Ureter (tissue), 1 donor: Measurements from ENCODE around the gene SERPINH1. TPM values are rescaled to one million over a fixed set of nuclear protein-coding genes. Genes with fewer than 3 reads are reported as not detected.

Experiments used
- DNase-seq: peaks from one replicate; pipeline ENCODE4 v3.0.0-alpha.2; 2020; ENCODE audit warnings: low spot score
- total RNA-seq: library from RNA; stranded (reverse); gene quantifications from one replicate; pipeline ENCODE4 v1.2.4, GENCODE V29; 2023
- donor health status: DM: yes; HTN: yes; CAD: no.

SERPINH1 gene
- total RNA-seq, 1 donor from 2014 or later = 109 TPM

DNA sequence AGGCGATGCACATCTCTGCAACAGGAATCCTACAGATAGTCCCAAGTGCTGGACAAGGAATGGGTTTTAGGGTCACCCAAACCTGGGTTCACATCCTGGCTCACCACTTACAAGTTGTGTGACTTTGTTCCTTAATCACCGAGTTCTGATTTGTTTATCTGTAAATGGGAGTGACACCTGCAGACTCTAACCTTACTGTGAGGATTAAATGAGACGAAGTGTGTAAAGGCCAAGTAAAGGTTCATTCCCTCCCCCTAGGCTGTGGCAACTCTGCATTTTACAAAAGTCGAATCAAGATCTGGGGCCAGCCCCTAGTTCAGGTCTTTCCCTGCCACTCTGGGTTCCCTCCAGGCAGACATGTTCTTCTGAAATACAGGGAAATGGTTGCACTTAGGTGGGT is 34.9 kb downstream of the SERPINH1 start:
- DNase-seq = no peak

DNA sequence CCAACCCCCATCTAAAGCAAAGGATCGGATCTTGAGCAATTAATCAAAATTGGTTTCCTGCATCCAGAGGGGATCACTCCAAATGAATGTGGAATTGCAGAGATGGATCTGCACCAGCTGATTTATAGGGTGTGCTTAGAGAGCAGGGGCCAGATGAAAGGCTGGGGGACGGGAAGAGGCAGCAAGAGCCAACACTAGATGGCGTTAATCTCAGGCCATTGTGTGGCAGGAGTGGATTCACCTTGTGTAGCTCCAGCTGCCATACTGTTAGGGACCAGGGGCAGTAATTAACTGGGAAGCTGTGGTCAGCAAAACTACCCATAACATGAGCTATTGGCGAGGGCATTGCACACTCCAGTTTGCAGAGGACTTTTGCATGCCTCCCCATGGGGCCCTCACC is 35.6 kb downstream of the SERPINH1 start:
- DNase-seq = no peak

DNA sequence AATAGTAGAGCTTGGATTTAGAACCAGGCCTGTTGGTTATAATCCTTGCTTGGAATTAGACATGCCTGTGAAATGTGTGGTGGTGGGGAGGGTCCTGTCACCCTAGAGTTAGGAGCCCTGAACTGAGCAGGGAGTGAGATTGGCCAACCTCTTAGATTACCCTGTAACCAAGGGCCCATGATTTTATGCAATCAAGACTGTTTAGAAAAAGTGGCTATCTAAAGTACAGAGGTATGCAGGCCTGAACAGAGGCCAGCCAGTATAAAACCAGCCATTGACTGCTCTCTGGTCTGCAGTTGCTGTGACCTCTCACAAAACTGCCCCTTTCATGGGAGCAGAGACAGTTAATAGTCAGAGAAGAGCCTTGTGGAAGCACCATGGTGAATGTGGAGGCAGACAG is 36.2 kb downstream of the SERPINH1 start:
- no peak for DNase-seq

DNA sequence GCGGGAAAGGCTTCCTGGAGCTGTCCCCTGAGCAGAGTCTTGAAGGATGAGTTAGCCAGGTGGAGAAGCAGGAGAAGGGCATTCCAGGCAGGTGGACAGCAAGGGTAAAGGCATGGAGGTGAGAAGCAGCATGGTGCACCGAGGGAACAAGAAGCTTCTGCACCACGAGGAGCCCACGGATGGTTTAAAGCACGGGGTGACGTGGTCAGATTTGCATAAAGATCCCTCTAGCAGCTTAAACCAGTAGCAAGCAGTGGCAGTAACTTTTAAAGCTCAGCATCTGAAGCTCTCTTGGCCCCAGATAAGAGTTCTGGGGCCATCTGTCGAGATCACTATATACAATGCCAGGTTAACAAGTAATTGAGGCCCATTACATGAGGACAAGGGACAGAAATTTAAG is 36.8 kb downstream of the SERPINH1 start:
- no peak for DNase-seq

DNA sequence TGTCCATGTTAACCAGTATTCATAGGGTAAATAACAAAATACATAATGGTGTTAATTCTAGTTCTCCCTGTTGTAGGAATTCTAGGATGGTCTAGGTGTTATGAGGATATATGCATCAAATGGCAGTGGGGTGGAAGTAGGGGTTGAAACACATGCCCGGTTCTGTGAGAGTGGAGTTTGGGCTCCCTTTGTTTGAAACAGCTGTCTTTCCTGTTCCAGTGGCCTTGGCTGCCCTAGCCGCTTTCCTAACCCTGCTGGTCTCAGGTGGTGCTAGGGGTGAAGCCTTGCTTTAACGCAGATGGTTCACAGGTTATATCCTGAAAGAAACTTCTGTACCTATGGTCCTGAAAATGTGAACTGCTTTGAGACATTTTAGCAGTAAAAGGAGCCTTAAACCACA is 38.3 kb downstream of the SERPINH1 start:
- no peak for DNase-seq

DNA sequence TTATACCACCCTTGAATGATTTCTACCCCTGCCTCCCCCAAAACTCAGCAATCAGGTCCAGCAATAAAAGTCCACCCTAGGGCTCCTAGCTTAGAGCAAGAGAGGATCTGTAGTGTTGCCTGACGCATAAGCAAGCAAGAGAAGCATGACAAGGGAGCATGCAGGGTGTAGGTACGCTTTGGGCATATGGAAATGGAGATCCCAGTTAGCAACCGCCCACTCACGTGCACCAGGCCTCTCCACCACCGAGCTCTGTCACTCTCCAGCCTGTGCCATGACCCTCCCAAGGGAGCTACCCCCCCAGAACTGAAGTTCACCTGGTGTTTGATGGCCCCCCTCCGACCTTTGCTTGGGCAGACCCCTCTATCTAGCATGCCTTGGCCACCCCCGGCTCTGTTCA is 39.4 kb downstream of the SERPINH1 start:
- no peak for DNase-seq

DNA sequence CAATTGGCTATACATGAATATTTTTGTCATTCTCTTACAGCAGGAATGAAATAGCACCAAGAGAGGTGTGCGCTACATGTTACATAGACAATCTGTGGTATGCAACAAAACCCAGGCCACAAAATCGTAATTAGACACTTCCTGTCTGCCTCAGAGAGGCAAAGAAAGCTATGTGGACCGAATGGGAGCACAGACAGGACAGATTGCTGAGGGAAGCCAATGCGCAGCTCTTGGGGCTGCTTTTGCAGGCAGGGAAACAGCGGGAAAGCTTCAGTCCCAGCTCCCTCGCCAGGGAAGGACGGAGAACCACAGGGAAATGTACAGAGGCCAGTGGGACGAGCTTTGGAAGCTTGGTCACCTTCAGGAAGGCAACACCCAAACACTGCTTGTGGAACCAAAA is 40.9 kb downstream of the SERPINH1 start:
- no peak for DNase-seq

DNA sequence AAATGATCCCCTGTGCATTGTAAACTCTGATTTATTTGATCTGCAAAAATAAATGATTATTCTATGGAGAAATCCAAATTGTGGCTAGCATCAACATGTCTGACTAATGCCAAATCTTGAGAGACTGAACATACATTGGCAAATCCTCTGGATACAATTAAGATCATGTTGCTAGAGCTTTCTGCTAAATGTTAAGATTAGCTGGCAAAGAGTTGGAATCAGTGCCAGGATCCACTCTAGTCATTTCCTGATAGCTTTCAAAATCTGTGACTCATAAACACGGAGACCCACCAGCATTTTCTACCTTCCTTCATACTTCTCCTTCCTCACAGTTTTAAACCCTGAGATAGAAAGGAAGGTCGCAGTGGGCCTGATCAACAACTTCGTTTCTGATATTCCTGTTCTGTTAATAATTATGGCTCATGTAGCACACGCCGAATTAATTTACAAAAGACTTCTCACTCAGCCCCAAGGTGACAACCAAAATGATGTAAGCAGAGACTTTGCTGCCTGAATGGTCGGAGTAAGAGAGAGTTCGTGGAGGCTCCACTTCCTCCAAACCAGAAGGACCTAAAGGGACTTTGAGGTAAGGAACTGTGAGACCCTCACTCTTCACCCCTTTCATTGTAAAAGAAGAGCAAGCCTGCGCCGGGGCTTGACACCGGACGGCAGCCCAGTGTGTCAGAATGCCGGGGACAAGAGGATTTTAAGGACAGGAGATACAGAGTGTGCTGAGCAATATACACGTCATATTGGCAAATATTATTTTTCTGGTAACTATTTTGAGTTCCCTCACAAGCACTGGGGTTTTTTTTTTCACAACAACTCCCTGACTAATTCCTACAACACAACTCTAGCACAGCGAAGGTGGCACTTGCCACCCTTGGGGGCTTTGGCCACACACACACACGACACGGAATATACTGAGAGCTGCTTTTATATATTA is 42.0 kb downstream of the SERPINH1 start:
- no peak for DNase-seq

DNA sequence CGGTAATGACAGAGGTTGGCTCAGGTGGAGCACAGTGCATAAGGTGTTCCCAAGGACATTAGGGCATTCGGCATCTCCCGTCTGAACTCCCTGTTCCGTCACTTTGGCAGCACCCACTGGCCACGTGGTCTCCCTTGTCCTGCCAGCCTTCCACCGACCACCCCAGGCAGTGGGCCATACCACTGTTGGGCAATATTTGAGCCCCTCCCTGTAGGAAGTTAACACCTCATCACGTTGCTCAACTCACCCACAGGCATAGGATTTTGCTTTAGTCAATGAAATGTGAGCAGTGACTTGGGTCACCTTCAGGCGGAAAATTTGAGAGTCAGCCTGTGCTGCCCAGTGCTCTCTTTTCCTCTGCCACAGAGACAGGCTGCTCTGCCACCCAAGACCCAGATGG is 44.0 kb downstream of the SERPINH1 start:
- no peak for DNase-seq

DNA sequence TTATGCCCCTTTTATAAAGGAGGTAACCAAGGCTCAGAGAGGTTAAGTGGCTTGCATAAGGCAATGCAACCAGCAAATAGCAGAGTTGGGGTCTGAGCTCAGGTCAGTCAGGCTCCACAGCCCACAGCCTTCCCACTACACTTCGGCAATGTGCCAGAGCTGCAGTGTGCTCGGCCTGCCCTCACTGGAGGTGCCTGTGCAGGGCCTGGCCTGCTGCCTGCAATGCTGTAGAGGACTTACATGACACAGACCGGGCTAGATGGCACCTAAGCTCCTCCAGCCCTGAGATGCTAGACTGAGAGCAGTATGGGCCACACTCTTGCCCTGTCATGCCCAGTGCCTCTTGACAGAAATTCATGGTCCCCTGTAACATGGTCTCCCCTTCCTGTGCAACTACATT is 49.8 kb downstream of the SERPINH1 start:
- DNase-seq = no peak

DNA sequence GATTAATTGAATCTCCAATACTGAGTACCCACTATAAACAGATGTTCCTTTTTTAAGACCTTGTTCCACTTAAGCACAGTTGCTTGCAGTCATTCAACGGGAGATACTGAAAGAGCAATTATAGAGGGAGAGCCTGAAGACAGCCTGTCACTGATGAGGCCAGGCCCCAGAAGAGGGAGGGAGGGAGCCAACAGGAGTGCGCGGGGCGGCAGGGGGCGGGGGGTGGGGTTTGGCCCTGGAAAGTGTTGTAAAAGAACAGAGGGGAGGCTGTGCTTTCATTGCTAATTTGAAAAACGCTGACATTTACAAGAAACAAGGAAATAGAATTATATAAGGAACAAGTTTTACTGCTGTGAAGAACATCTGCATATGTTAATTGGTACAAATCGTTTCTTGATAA is 53.7 kb downstream of the SERPINH1 start:
- no peak for DNase-seq

DNA sequence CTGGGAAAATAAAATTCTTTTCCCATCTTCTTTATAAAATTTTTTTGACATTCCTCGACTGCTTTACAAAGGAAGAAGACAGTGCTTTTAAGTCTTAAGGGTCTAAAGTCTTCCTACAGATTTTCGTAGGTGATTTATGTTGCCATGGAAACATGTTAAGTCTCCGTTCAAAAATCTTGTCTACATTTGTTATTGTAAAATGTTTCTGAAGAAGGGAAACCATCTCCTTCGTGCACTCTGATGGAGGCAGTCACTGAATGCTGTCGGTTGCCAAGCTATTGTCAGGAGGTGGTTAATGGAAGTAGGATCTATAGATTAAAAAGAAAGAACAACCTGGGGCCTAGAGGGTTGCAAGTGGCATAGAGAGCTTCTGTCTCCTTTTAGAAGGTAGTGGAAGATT is 54.2 kb downstream of the SERPINH1 start:
- DNase-seq = no peak

Other genes with a start within 250 kb of the SERPINH1 start
- gene ARRB1, start 210.6 kb upstream of the SERPINH1 start, total RNA-seq = 53.4 TPM
- 3,031 TPM for gene RPS3, start 162.7 kb upstream of the SERPINH1 start, total RNA-seq
- gene KLHL35, start 129.1 kb upstream of the SERPINH1 start, total RNA-seq = 1.5 TPM
- 14.9 TPM for gene GDPD5, start 36.3 kb upstream of the SERPINH1 start, total RNA-seq
- 13.5 TPM for gene MAP6, start 106.8 kb downstream of the SERPINH1 start, total RNA-seq
- gene MOGAT2, start 155.6 kb downstream of the SERPINH1 start, total RNA-seq = 8.2 TPM
- gene DGAT2, start 206.5 kb downstream of the SERPINH1 start, total RNA-seq = 24.0 TPM